ENCODE results near the gene RALGPS1.

DNA sequence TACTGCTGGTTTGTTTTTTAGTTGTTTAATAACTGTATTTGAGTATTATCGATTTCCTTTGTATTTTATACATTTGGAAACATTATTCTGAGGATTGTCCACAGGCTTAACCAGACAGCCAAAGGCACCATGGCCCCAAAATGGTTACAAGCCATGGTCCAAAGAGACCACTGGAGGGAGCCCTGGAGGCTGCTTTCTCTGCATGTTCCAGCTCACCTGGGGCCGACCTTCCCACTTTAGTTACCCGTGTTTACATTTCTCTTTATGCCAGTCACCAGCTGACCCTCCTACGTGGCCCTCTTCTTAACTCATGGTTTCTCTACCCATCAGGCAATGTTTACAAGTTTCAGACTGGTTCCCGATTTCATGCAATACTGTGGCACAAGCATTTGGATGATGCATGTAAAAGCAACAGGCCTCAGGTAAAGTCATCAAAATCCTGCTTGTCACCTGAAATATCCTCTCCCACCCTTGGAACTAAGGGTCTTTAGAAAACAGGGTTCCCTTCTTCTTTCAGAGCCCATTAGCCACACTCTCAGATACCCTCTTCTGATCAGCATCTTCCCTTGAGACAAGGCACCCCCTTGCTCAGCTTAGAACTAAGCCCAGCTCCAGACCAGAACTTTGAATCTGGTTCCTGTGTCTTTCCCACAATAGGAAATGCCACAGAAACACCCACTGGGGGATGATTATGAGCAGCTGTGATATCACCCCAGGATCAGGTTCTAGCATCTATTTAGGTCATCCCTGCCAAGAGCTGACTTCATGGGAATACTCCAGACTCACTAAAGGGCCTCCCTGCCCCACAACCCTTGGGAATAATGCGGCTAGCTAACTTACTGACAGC is 300.1 kb downstream of the RALGPS1 start:
- TF ChIP-seq, protein P1, sequence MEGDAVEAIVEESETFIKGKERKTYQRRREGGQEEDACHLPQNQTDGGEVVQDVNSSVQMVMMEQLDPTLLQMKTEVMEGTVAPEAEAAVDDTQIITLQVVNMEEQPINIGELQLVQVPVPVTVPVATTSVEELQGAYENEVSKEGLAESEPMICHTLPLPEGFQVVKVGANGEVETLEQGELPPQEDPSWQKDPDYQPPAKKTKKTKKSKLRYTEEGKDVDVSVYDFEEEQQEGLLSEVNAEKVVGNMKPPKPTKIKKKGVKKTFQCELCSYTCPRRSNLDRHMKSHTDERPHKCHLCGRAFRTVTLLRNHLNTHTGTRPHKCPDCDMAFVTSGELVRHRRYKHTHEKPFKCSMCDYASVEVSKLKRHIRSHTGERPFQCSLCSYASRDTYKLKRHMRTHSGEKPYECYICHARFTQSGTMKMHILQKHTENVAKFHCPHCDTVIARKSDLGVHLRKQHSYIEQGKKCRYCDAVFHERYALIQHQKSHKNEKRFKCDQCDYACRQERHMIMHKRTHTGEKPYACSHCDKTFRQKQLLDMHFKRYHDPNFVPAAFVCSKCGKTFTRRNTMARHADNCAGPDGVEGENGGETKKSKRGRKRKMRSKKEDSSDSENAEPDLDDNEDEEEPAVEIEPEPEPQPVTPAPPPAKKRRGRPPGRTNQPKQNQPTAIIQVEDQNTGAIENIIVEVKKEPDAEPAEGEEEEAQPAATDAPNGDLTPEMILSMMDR (IDR thresholded peaks at IDR 0.05) = peak; percentile 48 to 87 (median 76)
- TF ChIP-seq POLR2A (IDR thresholded peaks at IDR 0.05) = no peak
